Spinal cord (tissue), 10 donors: ENCODE measurements around the gene SLAIN2. TPM values are rescaled to one million over a fixed set of nuclear protein-coding genes. Genes with fewer than 3 reads are reported as not detected.
"Not testable (repeated sequence)": the region's sequence is repeated elsewhere in the genome, so short reads cannot be mapped to it uniquely, and the experiment has no call there.

Experiments used
- DNase-seq, 6 donors: peaks; one replicate each; pipeline versions ENCODE4 v3.0.0 to v3.0.0-alpha.2; 2013 to 2015; ENCODE audit warnings: low spot score in 6 of 6, low read depth in 4 of 6
- H3K27ac ChIP-seq: one replicate; pipeline ENCODE4 v1.5.1; 2013; ENCODE audit warnings: low read depth, low read length, control low read depth
- H3K27me3 ChIP-seq: one replicate; pipeline ENCODE4 v1.6.1; 2013; ENCODE audit warnings: low read length; ENCODE audit not compliant: control insufficient read depth, insufficient read depth
- H3K36me3 ChIP-seq: one replicate; pipeline ENCODE4 v1.6.1; 2013; ENCODE audit warnings: low read length; ENCODE audit not compliant: control insufficient read depth, insufficient read depth
- H3K4me1 ChIP-seq: one replicate; pipeline ENCODE4 v1.6.1; 2013; ENCODE audit warnings: low read length; ENCODE audit not compliant: control insufficient read depth, insufficient read depth
- H3K4me3 ChIP-seq: one replicate; pipeline ENCODE4 v1.5.1; 2013; ENCODE audit warnings: low read depth, low read length, control low read depth
- H3K9me3 ChIP-seq: one replicate; pipeline ENCODE4 v1.6.1; 2013; ENCODE audit warnings: low read length; ENCODE audit not compliant: control insufficient read depth, insufficient read depth
- WGBS: methylation state at CpG from one replicate; pipeline ENCODE4 v1.1.5; 2013; ENCODE audit warnings: missing lambda C conversion rate; ENCODE audit not compliant: insufficient coverage; 5-methylcytosine and 5-hydroxymethylcytosine counted together
- polyA plus RNA-seq, 2 donors: library from polyadenylated mRNA; unstranded; fragments of 120-200 nt; gene quantifications; one replicate each; pipeline ENCODE4 v1.2.1, GENCODE V29; 2013; ENCODE audit not compliant: insufficient read length in 2 of 2
- total RNA-seq, 2 donors: library from RNA; depleted of rRNA in 1 of 2; stranded (reverse); fragments of 120-200 nt in 1 of 2; fragments of >200 nt in 1 of 2; gene quantifications; one replicate each; pipeline versions ENCODE4 v1.2.3 to v1.2.4, GENCODE V29; 2013 to 2014
- donor health status: healthy.

The SLAIN2 gene
- total and polyA plus RNA-seq, 4 donors: 30.4 to 84.8 (median 32.5) TPM

GRCh38 chr4:48308901-48309300, 32.4 kb upstream of the SLAIN2 start:
- Histone ChIP-seq H3K27me3 (no peaks in the 10 kb centered on the region), H3K4me3 (no peak overlapping the region), H3K9me3 (no peaks in the 10 kb centered on the region), H3K27ac (no peak overlapping the region), H3K4me1 (no peaks in the 10 kb centered on the region), H3K36me3 (no peaks in the 10 kb centered on the region)
- DNase-seq: peak in 1 of 6 donors; percentile 79
- WGBS: no CpG with 5 or more reads among the region's 2 CpGs

- Histone ChIP-seq H3K27me3 (no peaks in the 10 kb centered on the region), H3K4me3 (no peak overlapping the region)
- WGBS: 80% methylated on average over 1 of the region's 3 CpGs
Measured at GRCh38 chr4:48311896-48312295, 29.4 kb upstream of the SLAIN2 start.

GRCh38 chr4:48314746-48315145, 26.6 kb upstream of the SLAIN2 start:
- H3K4me3 ChIP-seq, H3K36me3 ChIP-seq, H3K27me3 ChIP-seq, DNase-seq, H3K27ac ChIP-seq, H3K4me1 ChIP-seq, H3K9me3 ChIP-seq: not testable (repeated sequence)

More at GRCh38 chr4:48311896-48312295, 29.4 kb upstream of the SLAIN2 start:
- Histone ChIP-seq H3K4me1 (no peaks in the 10 kb centered on the region), H3K9me3 (no peaks in the 10 kb centered on the region), H3K27ac (no peak overlapping the region), H3K36me3 (no peaks in the 10 kb centered on the region)
- DNase-seq: no peak

GRCh38 chr4:48315728-48316630, 25.4 kb upstream of the SLAIN2 start:
- WGBS: 19% methylated on average over 3 of the region's 7 CpGs

GRCh38 chr4:48321312-48321711, 20.0 kb upstream of the SLAIN2 start:
- H3K9me3 ChIP-seq: no peaks in the 10 kb centered on the region

More at GRCh38 chr4:48315728-48316630, 25.4 kb upstream of the SLAIN2 start:
- H3K36me3 ChIP-seq: no peaks in the 10 kb centered on the region
- no peaks in the 10 kb centered on the region for H3K27me3 ChIP-seq
- H3K4me3 ChIP-seq: no peak overlapping the region
- no peaks in the 10 kb centered on the region for H3K9me3 ChIP-seq
- no peak overlapping the region for H3K27ac ChIP-seq
- peak in 4 of 6 donors; percentile 4 to 54 (median 11) for DNase-seq
- no peaks in the 10 kb centered on the region for H3K4me1 ChIP-seq

GRCh38 chr4:48322063-48322462, 19.3 kb upstream of the SLAIN2 start:
- Histone ChIP-seq H3K27me3 (no peaks in the 10 kb centered on the region), H3K4me3 (no peak overlapping the region), H3K36me3 (no peaks in the 10 kb centered on the region), H3K9me3 (no peaks in the 10 kb centered on the region), H3K4me1 (no peaks in the 10 kb centered on the region), H3K27ac (no peak overlapping the region)
- whole genome bisulfite sequencing: no CpG with 5 or more reads among the region's 2 CpGs
- DNase-seq: no peak

More at GRCh38 chr4:48321312-48321711, 20.0 kb upstream of the SLAIN2 start:
- 55% methylated on average over 2 of the region's 2 CpGs for WGBS
- H3K4me1 ChIP-seq: no peaks in the 10 kb centered on the region
- peak in 1 of 6 donors; percentile 17 for DNase-seq
- H3K36me3 ChIP-seq: no peaks in the 10 kb centered on the region
- no peaks in the 10 kb centered on the region for H3K27me3 ChIP-seq
- no peak overlapping the region for H3K4me3 ChIP-seq
- H3K27ac ChIP-seq: no peak overlapping the region

GRCh38 chr4:48324281-48324680, 17.0 kb upstream of the SLAIN2 start:
- no peak overlapping the region for H3K4me3 ChIP-seq
- no CpG with 5 or more reads among the region's 2 CpGs for WGBS
- H3K36me3 ChIP-seq: no peaks in the 10 kb centered on the region
- no peak for DNase-seq
- H3K4me1 ChIP-seq: no peaks in the 10 kb centered on the region
- H3K9me3 ChIP-seq: no peaks in the 10 kb centered on the region
- no peak overlapping the region for H3K27ac ChIP-seq
- H3K27me3 ChIP-seq: no peaks in the 10 kb centered on the region

GRCh38 chr4:48329193-48329592, 12.1 kb upstream of the SLAIN2 start:
- Histone ChIP-seq H3K36me3 (no peaks in the 10 kb centered on the region), H3K27me3 (no peaks in the 10 kb centered on the region), H3K27ac (no peak overlapping the region), H3K9me3 (no peaks in the 10 kb centered on the region), H3K4me3 (no peak overlapping the region), H3K4me1 (no peaks in the 10 kb centered on the region)
- no peak for DNase-seq
- WGBS: no CpG with 5 or more reads among the region's 1 CpG

- no peaks in the 10 kb centered on the region for H3K9me3 ChIP-seq
- no peaks in the 10 kb centered on the region for H3K36me3 ChIP-seq
- H3K27ac ChIP-seq: no peak overlapping the region
- no peaks in the 10 kb centered on the region for H3K4me1 ChIP-seq
- H3K27me3 ChIP-seq: no peaks in the 10 kb centered on the region
- H3K4me3 ChIP-seq: no peak overlapping the region
- DNase-seq: no peak
Measured at GRCh38 chr4:48329976-48330375, 11.4 kb upstream of the SLAIN2 start.
